Measurements from ENCODE around the gene METTL25B. TPM values are rescaled to one million over a fixed set of nuclear protein-coding genes. Genes with fewer than 3 reads are reported as not detected.

Gene METTL25B
- total and polyA plus RNA-seq, 2 of the 13 experiments (the other 11 are each of a cell fraction or from before 2014, with no cell fraction given), result 11.9 to 24.0 TPM

DNA sequence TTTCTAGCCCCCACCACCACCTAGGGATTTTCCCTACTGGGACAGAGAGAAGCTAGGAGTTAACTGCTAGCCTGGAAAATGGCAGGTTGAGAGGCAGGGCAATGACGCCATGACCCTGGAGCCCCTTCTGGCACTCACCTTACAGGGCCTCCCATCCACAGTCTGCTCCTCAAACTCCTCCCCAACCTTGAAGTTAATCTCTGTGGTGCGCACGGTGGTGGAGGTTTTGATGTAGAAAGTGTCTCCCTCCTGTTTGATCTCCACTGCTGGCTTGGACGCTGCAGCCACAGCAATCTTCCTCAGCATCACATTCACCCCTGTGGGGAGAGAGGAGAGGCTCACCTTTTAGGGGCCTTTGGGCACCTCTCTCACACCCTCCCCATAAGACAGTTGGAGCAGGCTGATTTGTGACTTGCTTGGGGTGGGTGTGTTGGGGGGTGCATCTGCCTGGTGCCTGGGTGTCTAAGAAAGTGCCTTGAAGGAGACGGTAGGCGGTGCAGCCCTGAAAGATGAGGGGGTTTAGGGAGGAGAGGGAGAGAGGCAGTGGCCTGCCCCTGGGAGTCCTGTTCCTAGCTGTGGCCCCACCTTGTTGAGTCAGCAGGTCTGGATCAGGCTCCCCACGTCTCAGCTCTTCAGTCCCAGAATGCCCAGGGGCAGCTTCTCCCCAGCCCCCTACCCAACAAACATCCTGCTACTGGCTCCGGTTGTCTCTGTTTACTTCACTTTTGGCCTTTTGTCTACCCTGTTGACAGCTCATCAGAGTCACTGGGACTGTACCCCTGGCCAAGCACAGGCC lies 27.3 kb upstream of the METTL25B start:
- H3K79me2 ChIP-seq (ENCODE audit: insufficient read depth, low read length), result no peaks in the 10 kb centered on the region
- intact Hi-C loops (cut with micrococcal nuclease; ENCODE audit: unreplicated experiment), result no loop called here
- H3K9ac ChIP-seq (ENCODE audit: insufficient read depth, low read depth, low read length), result no peak overlapping the region
- H3K4me1 ChIP-seq (ENCODE audit: insufficient read depth, low read length), result peaks cover 26% of the 10 kb centered on the region
- no peaks in the 10 kb centered on the region for H4K20me1 ChIP-seq (ENCODE audit: insufficient read depth, low read length)
- H3K27me3 ChIP-seq (ENCODE audit: control insufficient read depth in 1 of 2, insufficient read depth in 2 of 2, low read length in 2 of 2), result peaks cover 8 to 56% of the 10 kb centered on the region in 2 experiments
- H3K4me2 ChIP-seq (ENCODE audit: low read depth, low read length), result no peak overlapping the region
- no peaks in the 10 kb centered on the region for H3K9me3 ChIP-seq (ENCODE audit: low read length)
- 49% methylated on average over 8 of the region's 8 CpGs for WGBS (ENCODE audit: low lambda C conversion rate)
- POLR2A ChIA-PET, result interaction anchor here (1.2 kb wide), 1 partner anchor 28 kb away, joined by 5 read pairs; the partner anchor contains the start of genes ISG20L2 and METTL25B
- CTCF ChIA-PET (ENCODE audit: low intra/inter-chr PET ratio, low total read pairs), result no interaction called here
- DNase-seq (ENCODE audit: low spot score) (no peak), ATAC-seq (no peak), FAIRE-seq (no peak)
- H3K4me3 ChIP-seq (replicated peaks in 1 of 3; ENCODE audit: insufficient read depth in 1 of 3, low read depth in 2 of 3, low read length in 3 of 3), result no peak overlapping the region
- no peak overlapping the region for H3K27ac ChIP-seq (ENCODE audit: extremely low read length, insufficient read depth, low read length)
- no peaks in the 10 kb centered on the region for H3K36me3 ChIP-seq (replicated peaks in 1 of 2; ENCODE audit: control insufficient read depth in 1 of 2, insufficient read depth in 2 of 2, low read length in 2 of 2)
- no peak for TF ChIP-seq TAF15 (IDR thresholded peaks at IDR 0.05; ENCODE audit: low read depth, low read length, poor library complexity, severe bottlenecking)
- TF ChIP-seq KLF6 (CRISPR knock-in tag; IDR thresholded peaks at IDR 0.05), result no peak
- no peak for TF ChIP-seq KDM5A (IDR thresholded peaks at IDR 0.05; ENCODE audit: borderline replicate concordance, low read length)
- no peak for TF ChIP-seq ZNF207 (IDR thresholded peaks at IDR 0.05; ENCODE audit: borderline replicate concordance)
- TF ChIP-seq ZNF781 (CRISPR knock-in tag; IDR thresholded peaks at IDR 0.05; ENCODE audit: borderline replicate concordance, not compliant biosample characterization), result no peak
- no peak for TF ChIP-seq RARA (CRISPR knock-in tag; IDR thresholded peaks at IDR 0.05)
- TF ChIP-seq ADNP (CRISPR knock-in tag; IDR thresholded peaks at IDR 0.05), result no peak
- TF ChIP-seq ZNF788 (CRISPR knock-in tag; IDR thresholded peaks at IDR 0.05; ENCODE audit: borderline replicate concordance), result no peak
- TF ChIP-seq ATF7 (IDR thresholded peaks at IDR 0.05), result no peak
- TF ChIP-seq ATF7 (CRISPR knock-in tag; IDR thresholded peaks at IDR 0.05), result no peak
- TF ChIP-seq GTF2F1 (IDR thresholded peaks at IDR 0.05; ENCODE audit: low read length), result no peak
- TF ChIP-seq POLR2G (IDR thresholded peaks at IDR 0.05; ENCODE audit: low read depth, low read length), result no peak
- TF ChIP-seq RCOR2 (CRISPR knock-in tag; IDR thresholded peaks at IDR 0.05), result no peak
- TF ChIP-seq, protein P1, sequence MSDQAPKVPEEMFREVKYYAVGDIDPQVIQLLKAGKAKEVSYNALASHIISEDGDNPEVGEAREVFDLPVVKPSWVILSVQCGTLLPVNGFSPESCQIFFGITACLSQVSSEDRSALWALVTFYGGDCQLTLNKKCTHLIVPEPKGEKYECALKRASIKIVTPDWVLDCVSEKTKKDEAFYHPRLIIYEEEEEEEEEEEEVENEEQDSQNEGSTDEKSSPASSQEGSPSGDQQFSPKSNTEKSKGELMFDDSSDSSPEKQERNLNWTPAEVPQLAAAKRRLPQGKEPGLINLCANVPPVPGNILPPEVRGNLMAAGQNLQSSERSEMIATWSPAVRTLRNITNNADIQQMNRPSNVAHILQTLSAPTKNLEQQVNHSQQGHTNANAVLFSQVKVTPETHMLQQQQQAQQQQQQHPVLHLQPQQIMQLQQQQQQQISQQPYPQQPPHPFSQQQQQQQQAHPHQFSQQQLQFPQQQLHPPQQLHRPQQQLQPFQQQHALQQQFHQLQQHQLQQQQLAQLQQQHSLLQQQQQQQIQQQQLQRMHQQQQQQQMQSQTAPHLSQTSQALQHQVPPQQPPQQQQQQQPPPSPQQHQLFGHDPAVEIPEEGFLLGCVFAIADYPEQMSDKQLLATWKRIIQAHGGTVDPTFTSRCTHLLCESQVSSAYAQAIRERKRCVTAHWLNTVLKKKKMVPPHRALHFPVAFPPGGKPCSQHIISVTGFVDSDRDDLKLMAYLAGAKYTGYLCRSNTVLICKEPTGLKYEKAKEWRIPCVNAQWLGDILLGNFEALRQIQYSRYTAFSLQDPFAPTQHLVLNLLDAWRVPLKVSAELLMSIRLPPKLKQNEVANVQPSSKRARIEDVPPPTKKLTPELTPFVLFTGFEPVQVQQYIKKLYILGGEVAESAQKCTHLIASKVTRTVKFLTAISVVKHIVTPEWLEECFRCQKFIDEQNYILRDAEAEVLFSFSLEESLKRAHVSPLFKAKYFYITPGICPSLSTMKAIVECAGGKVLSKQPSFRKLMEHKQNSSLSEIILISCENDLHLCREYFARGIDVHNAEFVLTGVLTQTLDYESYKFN (CRISPR knock-in tag; conservative IDR thresholded peaks at IDR 0.05), result no peak
- no peak for TF ChIP-seq ZNF274 (CRISPR knock-in tag; IDR thresholded peaks at IDR 0.05)
- TF ChIP-seq SKIL (CRISPR knock-in tag; IDR thresholded peaks at IDR 0.05; ENCODE audit: borderline replicate concordance), result no peak
- no peak for TF ChIP-seq ZNF232 (CRISPR knock-in tag; IDR thresholded peaks at IDR 0.05; ENCODE audit: borderline replicate concordance)
- TF ChIP-seq GRHL1 (CRISPR knock-in tag; conservative IDR thresholded peaks at IDR 0.05), result no peak
- in situ Hi-C loops (cut with HindIII; ENCODE audit: extremely low pct_ligation_motif_present, low pct_unique_long_range_greater_than_20kb), result no loop called here
- H2AFZ ChIP-seq (ENCODE audit: low read length), result no peak overlapping the region
- no TSS peak for BruUV-seq (replicated peaks)

Data from HepG2 (cell line).